IPS DF 4.7 (cell line): Measurements from ENCODE around the gene PKP1.

Experiments
- DNase-seq: peaks from one replicate; pipeline ENCODE4 v3.0.0-alpha.2; 2013; ENCODE audit warnings: low spot score; ENCODE audit errors: extremely low read depth

Gene PKP1

GRCh38 chr1:201305815-201306214 is 22.5 kb downstream of the PKP1 start:
- DNase-seq: no peak

DNA sequence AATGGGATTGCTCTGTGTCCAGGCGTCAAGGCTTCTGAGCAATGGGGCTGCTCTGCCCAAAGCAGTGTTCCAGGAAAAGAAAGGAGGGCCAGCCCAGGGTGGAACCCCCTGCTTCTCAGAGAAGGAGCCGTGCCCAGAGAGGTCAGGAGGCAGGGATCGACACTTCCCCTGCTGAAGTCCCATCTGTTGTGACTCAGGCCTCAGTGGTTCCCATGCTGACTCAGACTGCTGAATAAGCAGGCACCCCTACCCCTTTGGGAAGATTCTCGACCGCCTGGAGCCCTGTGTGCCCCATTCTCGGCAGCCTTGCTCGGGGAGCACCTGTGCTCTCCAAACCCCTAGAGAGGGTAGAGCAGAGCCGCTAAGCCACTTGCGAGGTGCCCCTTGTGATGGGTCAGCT is 23.9 kb downstream of the PKP1 start:
- DNase-seq: no peak

- no peak for DNase-seq
Measured at GRCh38 chr1:201307760-201308499, 24.6 kb downstream of the PKP1 start.

DNA sequence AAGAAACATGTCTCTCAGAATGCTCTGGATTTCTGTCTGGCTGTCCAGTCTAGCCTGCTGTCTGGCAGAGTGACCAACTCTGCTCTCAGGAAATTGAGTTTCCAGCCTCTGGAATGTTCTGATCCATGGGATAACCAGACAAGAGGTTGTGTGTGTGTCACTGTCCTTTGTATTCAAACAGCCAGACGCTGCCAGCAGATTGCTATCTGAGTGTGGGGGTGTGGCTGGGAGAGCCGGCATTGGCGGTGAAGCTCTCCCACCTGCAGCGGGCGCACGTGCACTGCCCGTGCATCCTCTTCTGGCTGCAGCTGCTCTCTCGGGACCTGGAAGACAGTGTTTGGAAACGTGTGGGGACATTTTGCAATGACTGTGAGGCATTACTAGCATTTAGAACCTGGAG is 26.1 kb downstream of the PKP1 start:
- peak; percentile 38 for DNase-seq

GRCh38 chr1:201310251-201310985 is 27.1 kb downstream of the PKP1 start:
- no peak for DNase-seq

DNA sequence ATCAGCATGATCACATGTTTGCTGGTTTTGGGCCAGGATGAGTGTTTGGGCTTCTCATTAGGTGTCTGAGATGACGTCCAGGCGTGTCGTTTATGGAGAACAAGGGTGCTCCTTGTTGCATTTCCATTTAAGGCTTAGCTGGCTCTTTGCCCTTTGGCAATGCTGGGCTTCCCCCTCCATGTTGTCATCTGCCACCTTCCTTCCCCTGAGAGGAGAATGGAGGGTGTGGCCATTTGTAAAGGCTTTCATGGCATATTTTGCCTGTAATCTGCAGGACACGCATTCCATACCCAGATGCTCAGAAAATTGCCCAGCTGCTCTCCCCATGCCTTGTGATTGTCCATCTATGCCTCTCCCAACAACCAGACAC is 27.7 kb downstream of the PKP1 start:
- DNase-seq: no peak

DNA sequence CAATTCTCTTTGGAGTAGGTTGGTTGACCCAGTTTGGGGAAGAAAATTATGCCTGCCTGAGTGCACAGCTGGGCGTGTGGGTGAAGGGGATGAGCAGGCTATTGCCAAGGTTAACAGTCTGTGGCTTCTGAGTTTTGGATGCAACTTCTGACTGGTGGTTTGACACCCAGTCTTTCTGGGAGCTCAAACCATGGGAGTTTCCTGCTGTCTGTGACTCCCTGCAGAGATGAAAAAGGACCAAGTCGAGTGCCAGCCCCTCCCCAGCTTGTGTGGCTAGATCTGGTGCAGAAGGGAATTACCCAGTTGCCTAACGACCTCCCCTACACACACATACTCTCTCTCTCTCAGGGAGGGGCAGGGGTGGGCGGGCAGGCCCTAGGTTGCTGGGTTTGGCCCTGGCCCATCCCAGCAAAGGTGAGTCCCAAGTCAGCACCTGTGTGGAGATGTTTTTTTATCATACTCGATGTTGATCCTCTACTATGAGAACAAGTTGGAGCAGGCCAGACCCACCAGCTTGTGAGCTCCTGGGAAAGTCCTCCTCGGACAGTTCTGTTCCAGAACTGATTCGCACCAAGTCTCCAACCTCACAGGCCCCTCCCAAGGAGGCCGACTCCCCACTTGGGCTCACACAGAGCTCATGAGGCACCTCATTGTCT is 28.2 kb downstream of the PKP1 start:
- DNase-seq: no peak

DNA sequence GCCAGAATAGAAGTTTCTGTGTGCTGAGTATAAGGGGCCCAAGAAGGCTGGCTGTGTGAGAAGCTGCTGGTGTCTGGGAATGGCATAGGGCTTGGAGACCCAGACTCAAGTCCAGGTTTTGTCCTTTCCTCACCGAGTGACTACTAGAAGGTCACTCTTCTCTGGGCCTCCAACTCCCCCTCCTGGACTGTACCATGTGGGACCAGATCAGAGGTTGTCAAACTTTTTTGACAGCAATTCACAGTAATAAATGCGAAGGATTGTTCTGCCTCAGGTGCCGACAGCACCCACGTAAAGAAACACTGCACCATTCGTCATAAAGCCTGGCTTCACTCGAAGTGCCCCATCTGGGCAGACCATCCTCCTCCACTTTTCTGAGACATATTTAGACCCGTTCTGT is 29.0 kb downstream of the PKP1 start:
- no peak for DNase-seq

GRCh38 chr1:201313086-201313485 is 29.8 kb downstream of the PKP1 start:
- DNase-seq: no peak

GRCh38 chr1:201316556-201316955 is 33.2 kb downstream of the PKP1 start:
- no peak for DNase-seq

DNA sequence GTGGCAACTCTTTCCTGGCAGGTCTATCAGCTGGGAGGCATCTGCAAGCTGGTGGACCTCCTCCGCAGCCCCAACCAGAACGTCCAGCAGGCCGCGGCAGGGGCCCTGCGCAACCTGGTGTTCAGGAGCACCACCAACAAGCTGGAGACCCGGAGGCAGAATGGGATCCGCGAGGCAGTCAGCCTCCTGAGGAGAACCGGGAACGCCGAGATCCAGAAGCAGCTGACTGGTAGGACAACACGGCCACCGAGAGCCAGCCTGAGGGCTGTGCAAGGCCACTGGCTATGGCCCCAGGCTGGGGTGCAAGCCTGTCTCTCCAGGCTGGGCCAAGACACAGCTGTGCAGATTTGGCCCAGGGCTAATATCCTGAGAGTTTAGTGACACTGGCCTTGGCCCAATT is 34.2 kb downstream of the PKP1 start:
- DNase-seq: no peak

- DNase-seq: no peak
Measured at GRCh38 chr1:201318504-201319340, 35.4 kb downstream of the PKP1 start.

DNA sequence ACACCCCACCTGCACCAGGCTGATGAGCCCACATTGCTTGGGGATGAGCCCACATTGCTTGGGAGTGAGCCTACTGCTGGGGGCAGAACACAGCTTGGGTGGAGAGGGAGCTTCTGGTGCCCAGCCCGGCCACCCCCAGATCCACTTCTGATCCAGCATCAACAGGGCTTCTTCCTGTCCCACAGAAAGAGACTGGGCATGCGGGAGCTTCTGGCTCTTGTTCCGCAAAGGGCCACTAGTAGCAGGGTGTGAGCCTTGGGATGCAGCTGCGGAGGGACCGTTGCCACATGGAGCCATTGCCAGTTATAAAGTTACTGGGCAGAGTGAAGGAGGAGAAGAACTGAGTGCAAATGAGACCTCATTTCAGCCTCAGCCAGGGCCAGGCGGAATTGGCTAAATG is 36.3 kb downstream of the PKP1 start:
- no peak for DNase-seq

DNA sequence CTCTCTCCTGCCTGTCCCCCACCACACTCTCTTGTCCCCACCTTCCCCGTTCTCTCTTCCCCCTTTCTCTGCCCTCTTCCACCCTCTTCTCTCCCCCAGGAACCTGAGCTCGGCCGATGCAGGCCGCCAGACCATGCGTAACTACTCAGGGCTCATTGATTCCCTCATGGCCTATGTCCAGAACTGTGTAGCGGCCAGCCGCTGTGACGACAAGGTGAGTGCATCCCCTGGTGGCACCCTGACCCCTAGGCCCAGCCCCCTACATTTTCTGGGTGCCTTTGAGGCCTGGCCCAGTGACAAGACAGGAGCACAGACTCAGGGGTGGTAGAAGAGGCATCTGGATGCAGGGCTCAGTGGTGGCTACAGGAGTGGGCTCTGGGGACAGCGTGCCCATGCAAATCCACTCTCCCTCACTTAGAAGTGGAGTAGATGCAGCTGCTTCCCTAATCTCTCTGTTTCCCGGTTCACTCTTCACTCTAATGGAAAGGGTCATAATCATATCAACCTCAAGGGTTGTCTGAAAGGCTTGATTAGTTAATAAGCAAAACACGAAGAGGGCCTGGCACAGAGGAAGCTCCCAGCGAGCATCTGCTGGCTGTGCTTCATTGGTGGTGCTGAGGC is 37.0 kb downstream of the PKP1 start:
- DNase-seq: no peak

- no peak for DNase-seq
Measured at GRCh38 chr1:201321826-201322390, 38.6 kb downstream of the PKP1 start.

GRCh38 chr1:201322653-201323510 is 39.6 kb downstream of the PKP1 start:
- DNase-seq: no peak

DNA sequence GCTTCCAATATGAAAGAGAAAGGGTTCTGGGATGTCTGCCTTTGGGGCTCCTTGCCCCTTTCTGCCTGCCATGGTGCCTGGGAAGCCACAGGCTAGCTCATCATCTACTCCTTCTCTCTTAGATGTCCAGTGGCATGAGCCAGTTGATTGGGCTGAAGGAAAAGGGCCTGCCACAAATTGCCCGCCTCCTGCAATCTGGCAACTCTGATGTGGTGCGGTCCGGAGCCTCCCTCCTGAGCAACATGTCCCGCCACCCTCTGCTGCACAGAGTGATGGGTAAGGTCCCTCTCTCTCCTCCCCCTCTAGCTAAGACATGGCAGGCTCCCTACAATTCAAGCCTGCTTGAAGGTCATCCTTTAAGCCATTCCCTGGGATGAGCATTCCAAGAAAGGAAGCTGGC is 41.0 kb downstream of the PKP1 start:
- no peak for DNase-seq

DNA sequence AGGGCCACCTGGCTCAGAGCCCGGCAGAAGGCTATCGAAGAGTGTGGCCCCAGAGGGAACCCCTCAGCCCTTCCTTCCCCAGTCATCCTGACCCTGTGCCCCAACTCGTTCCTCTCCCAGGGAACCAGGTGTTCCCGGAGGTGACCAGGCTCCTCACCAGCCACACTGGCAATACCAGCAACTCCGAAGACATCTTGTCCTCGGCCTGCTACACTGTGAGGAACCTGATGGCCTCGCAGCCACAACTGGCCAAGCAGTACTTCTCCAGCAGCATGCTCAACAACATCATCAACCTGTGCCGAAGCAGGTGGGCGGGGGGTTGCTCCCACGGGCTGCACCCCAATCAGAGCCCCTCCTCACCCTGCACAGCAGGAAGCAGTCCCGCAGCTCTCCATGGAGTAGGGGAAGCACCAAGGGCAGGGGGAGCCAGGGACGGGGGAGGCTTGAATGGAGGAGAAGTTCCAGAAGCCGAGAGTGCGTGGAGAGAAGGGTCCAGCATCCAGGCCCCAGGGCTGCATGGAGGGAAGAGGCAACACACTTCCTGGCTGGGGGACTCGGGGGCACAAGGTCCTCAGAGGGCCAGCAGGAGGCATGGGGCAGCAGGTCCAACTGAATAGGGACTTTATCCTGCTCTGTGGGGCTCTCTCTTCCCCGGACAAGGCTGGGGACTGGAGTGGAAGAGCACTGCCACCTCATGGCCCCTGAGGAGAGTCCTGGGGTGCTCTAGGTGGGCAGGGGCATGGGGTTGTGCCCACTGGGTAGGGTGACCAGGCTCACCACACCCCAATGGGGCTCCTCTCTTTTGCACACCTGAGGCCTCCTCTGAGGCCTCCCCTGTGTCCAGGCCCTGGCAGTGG is 41.7 kb downstream of the PKP1 start:
- DNase-seq: no peak

GRCh38 chr1:201325678-201326060 is 42.4 kb downstream of the PKP1 start:
- no peak for DNase-seq
